AG04449 (cell line): Measurements from ENCODE around the gene MMP14.

Experiments used
- CTCF ChIA-PET: fragments of 350-600 bp; formaldehyde crosslinking; extraction: SDS; loops from one replicate; lab custom pipeline; 2021; ENCODE audit warnings: antibody characterized with exemption; lab: Yijun Ruan, JAX
- POLR2A ChIA-PET: fragments of 400-600, 350-600 bp; formaldehyde crosslinking; extraction: SDS; loops from one replicate; lab custom pipeline; 2020; ENCODE audit warnings: antibody characterized with exemption, inconsistent platforms; lab: Yijun Ruan, JAX
- DNase-seq: peaks from one replicate; pipeline ENCODE4 v3.0.0-alpha.2; 2010; ENCODE audit warnings: low read depth, low spot score
- H3K4me3 ChIP-seq: 2 replicates; pipeline ENCODE4 v1.5.1; 2011; ENCODE audit warnings: low read depth, mild to moderate bottlenecking, control low read depth, low read length
- TF ChIP-seq, protein P1 (sequence below): IDR thresholded peaks from one replicate; pipeline ENCODE4 v1.5.1; 2011; ENCODE audit warnings: mild to moderate bottlenecking, moderate library complexity, low read length, control low read depth, inconsistent platforms; ENCODE audit not compliant: insufficient read depth; ENCODE audit errors: missing control alignments

Gene MMP14

DNA sequence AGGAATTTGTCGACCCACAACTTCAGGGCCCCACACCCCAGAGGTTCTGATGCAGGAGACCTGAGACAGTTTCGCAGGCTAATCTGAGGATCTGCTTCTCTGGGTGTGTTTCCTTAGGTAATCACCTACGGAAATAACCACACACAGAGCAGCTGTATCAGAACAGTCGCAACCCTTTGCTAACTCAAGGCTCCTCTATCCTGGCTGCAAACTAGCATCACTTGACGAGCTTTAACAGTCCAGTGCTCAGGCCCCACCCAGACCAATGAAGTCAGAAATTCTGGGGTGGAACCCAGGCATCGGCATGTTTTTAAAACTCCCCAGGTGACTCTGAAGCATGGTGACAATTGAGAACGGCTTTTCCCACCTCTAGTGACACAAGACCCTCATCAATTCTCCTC lies 41.8 kb upstream of the MMP14 start:
- TF ChIP-seq, protein P1, sequence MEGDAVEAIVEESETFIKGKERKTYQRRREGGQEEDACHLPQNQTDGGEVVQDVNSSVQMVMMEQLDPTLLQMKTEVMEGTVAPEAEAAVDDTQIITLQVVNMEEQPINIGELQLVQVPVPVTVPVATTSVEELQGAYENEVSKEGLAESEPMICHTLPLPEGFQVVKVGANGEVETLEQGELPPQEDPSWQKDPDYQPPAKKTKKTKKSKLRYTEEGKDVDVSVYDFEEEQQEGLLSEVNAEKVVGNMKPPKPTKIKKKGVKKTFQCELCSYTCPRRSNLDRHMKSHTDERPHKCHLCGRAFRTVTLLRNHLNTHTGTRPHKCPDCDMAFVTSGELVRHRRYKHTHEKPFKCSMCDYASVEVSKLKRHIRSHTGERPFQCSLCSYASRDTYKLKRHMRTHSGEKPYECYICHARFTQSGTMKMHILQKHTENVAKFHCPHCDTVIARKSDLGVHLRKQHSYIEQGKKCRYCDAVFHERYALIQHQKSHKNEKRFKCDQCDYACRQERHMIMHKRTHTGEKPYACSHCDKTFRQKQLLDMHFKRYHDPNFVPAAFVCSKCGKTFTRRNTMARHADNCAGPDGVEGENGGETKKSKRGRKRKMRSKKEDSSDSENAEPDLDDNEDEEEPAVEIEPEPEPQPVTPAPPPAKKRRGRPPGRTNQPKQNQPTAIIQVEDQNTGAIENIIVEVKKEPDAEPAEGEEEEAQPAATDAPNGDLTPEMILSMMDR = no peak
- ChIA-PET POLR2A (no interaction called here), CTCF (interaction anchor here (1.1 kb wide), 1 partner anchor 262 kb away, joined by 3 read pairs; no protein-coding TSS in a partner anchor)
- H3K4me3 ChIP-seq = no peak overlapping the region
- DNase-seq = no peak

DNA sequence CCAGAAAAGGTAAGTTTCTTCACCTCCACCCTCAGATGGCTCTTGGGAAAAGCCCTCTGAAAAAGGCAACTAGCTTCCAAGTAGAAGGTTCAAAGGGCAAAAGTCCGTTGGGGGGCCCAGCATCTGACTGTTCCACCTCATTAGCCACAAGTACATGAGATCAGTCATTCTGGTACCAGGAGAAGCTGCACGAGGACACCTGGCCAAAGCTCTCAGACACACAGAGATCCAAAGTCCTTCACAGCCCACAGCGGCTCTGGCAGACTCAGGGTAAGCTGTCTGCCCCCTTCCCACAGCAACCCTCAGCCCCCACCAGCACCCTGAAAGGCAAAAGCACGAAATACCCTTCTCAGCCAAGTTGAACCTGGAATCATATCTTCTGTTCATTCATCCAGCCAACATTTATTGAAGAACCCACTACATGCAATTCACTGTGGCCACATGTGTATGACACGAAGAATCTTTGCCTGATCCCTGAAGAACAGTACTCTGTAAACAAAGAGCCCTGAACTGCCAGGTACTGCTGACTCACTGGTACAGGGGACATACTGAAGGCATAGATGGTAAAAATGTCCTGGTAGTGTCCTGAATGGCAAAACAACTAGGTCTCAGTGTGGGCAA lies 40.2 kb upstream of the MMP14 start:
- POLR2A ChIA-PET = no interaction called here
- no peak for DNase-seq

DNA sequence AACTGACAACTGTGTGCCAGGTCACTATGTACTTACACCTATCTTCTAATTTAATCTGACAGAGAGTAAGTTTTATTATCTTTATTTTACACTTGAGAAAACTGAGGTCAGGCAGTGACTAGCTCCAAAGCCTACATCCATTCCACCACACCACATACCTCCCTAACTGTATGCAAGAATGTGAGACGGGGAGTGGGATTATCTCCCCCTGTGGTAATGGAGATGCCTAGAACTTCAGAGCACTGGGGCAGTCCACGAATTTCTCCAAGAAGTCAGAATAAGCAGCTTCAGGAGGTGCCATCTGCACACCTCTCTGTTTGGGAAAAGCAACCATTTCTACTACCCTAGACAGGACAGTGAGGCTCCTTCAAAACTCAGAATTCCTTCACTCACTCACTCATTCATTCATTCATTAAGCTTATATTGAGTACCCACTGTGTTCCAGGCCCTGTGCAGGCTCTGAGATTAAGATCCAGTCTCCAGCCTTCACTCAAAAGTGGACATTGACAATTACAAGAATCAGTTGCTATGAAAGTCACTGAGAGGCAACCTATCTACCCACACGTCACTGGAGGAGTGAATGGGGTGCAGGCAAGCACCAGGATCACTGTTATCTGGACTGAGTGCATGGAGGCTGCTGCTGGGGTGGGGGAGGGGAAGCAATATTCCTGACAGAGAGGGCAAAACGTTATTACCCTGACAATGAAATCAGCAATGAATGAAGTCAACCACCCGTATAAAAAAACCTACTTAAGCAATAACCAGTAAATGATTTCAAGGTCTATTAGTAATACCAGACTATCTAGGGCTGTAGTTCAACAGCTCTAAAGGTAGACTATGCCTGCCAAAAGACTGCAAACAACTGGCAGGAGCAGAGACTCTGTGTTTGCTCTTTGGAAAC lies 39.1 kb upstream of the MMP14 start:
- ChIA-PET POLR2A (no interaction called here), CTCF (interaction anchor here (1.0 to 1.2 kb wide), 2 partner anchors 10 to 227 kb away, joined by 3 read pairs; no protein-coding TSS in a partner anchor)
- no peak overlapping the region for H3K4me3 ChIP-seq
- no peak for DNase-seq
- TF ChIP-seq, protein P1 = no peak

More for the DNA sequence above, 40.2 kb upstream of the MMP14 start:
- CTCF ChIA-PET = interaction anchor here (1.0 to 1.2 kb wide), 2 partner anchors 11 to 226 kb away, joined by 3 read pairs; no protein-coding TSS in a partner anchor
- TF ChIP-seq, protein P1 = no peak
- H3K4me3 ChIP-seq = no peak overlapping the region

DNA sequence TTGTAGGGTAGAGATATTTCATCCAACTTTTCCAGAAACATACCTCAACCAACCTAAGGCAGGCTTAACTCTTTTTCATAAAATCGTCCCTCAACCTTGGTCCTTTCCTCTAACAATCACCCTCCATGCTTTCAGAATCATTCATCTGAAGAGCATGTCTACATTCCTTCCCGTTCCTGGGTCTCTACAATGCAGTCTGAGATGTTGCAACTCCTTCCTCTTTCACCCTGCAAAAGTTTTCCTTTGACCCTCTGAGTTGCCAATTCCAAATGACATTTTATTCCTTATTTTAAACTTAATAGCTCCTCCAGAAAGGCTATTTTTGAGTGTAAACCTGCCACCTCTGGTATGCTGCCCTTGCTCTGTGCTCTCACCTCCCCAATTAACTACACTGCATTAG lies 37.9 kb upstream of the MMP14 start:
- CTCF ChIA-PET = no interaction called here
- POLR2A ChIA-PET = no interaction called here
- TF ChIP-seq, protein P1 = no peak
- no peak overlapping the region for H3K4me3 ChIP-seq
- DNase-seq = no peak

DNA sequence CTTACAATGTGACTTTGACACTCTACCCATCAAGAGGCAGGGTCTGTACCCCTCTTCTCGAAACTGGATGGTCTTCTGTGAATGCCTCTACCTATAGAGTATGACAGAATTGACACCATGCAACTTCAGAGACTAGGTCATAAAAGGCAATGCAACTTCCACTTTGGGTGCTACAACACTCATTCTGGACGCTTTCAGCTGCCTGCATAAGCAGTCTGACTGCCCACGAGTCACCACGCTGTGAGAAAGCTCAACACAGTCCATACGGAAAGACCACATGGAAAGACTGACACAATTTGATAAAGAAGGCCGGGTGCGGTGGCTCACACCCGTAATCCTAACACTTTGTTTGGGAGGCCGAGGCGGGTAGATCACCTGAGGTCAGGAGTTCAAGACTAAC lies 36.0 kb upstream of the MMP14 start:
- no peak overlapping the region for H3K4me3 ChIP-seq
- DNase-seq = no peak
- TF ChIP-seq, protein P1 = no peak
- CTCF ChIA-PET = interaction anchor here (1.0 to 2.3 kb wide), 3 partner anchors 53 to 230 kb away, joined by 3 to 5 read pairs (median 3); no protein-coding TSS in a partner anchor
- POLR2A ChIA-PET = no interaction called here

DNA sequence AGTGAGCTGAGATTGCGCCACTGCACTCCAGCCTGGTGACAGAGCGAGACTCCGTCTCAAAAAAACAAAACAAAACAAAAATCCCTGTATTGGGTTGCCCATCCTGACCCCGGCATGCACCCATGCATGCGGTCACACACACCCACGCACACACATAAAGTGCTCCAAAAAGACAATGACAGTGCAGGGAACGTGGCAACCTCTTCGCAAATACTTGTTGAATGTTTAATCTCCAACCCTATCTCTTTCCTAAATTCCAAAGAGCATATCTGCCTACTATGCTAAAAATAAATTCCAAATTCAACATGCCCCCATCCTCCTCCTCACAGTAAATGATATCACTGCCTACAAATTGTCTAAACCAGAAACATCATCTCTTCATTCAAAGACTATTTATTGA lies 34.7 kb upstream of the MMP14 start:
- no peak overlapping the region for H3K4me3 ChIP-seq
- CTCF ChIA-PET = interaction anchor here (0.5 to 2.3 kb wide), 4 partner anchors 10 to 245 kb away, joined by 3 to 5 read pairs (median 4); no protein-coding TSS in a partner anchor
- TF ChIP-seq, protein P1 = no peak
- POLR2A ChIA-PET = no interaction called here
- DNase-seq = no peak
